DMS114 treated with DMSO at 0.1 percent for 48 hours (cell line): ENCODE results near the gene APMAP.
"Not testable (repeated sequence)": the region's sequence is repeated elsewhere in the genome, so short reads cannot be mapped to it uniquely, and the experiment has no call there.

Source experiments
- DNase-seq: peaks from one replicate; lab custom pipeline; 2025; ENCODE audit not compliant: unreplicated experiment; lab: John Stamatoyannopoulos, UW

Gene APMAP

DNA sequence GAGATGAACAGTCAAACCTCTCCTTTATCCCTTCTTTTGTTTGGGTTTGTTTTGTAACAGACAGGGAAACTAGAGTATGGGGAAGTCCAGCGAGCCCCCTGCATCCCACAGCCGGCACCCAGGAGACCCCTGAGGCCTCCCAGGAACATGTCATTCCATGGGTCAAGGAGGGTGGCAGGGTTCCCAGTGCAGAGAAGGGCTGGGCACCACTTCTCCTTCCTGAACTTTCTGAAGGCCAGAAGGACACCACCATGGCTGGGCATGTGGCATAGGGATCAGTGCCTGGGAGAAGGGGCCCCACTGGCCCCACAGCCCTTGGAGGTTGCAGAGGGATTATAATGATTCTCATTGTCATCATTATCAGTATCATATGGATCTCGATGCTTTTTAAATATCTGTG lies 57.4 kb downstream of the APMAP start:
- DNase-seq = no peak

DNA sequence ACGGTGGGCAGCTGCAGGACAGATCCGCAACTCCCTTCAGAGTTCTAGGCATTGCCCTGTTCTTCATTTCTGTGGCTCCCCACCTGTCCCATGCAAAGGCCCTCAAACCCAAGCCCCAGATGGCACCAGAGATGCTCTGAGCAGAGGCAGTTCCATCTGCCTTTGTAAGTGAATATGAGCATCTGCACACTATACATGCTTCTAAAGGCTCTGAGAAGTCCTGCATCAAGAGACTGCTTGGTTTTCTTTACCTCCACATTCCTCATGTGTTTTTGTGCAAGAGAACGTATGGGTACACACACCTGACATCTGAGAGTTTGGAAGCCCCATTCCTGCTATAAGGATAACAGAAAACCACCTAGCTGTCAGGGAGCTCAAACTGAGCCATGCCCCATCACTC lies 57.8 kb downstream of the APMAP start:
- DNase-seq = no peak

DNA sequence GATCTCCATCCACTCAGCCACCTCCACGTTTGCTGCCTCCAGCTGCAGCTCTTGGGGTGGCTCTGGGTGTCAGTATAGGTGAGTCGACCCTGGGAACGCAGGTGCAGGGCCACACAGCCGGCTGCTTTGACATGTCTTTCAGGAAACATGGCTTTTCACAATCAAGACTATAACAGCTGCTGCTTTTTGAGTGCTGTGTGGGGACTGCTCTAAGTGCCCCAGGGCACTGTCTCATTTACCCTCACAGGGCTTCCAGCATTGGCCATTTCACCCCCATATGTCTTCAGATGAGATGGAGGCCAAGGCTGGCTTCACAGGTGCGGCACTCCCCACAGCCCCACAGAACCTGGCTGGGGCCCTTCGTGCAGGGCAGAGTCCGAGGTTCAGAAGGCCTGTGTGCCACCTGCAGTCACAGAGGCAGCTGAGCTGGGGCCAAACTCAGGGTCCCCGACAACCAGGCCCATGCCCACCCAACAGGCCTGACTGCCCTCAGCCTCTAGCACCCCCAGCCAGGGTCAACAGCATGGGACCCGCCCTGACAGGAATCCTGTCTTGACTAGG lies 58.4 kb downstream of the APMAP start:
- no peak for DNase-seq

DNA sequence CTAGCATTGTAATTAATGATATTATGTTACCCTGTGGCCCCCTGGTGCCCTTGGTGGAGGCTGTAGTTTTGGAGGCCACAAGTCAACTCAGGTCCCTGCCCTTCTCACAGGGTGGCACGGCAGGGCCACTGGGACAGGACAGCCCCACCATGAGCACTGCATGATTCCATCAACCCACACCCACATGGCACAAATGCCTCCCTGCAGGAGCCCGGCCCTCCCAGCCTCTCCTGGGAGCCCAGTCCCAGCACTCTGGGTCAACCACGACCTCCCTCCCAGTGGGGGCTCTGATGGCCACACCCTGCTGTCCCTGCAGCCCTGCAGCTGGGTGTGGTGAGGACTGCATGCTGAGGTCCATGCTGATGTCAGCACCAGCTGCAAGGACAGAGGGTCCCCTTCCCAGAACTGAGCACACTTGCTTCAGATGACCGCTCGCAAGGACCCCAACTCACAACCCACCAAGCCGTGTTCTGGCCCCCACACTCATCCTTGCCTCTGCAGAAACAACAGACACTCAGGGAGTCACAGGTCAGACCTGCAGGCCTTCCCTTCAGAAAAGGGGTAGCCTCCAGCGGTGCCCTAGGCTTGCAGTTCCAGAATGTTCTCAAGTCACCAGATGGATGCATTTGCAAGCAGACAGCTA lies 59.2 kb downstream of the APMAP start:
- DNase-seq = no peak

DNA sequence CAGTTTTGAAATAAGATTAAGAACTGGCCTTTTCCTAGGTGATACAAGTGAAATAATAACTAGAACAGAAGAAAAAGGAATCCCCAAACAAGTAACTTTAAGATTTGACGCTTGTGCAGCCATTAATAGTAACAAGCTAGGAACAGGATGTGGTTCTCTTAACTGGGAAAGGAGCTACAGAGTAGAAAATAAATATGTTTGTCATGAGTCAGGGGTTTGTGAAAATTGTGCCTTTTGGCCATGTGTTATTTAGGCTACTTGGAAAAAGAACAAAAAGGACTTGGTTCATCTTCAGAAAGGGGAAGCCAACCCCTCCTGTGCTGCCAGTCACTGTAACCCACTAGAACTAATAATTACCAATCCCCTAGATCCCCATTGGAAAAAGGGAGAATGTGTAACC lies 60.7 kb downstream of the APMAP start:
- not testable (repeated sequence) for DNase-seq

DNA sequence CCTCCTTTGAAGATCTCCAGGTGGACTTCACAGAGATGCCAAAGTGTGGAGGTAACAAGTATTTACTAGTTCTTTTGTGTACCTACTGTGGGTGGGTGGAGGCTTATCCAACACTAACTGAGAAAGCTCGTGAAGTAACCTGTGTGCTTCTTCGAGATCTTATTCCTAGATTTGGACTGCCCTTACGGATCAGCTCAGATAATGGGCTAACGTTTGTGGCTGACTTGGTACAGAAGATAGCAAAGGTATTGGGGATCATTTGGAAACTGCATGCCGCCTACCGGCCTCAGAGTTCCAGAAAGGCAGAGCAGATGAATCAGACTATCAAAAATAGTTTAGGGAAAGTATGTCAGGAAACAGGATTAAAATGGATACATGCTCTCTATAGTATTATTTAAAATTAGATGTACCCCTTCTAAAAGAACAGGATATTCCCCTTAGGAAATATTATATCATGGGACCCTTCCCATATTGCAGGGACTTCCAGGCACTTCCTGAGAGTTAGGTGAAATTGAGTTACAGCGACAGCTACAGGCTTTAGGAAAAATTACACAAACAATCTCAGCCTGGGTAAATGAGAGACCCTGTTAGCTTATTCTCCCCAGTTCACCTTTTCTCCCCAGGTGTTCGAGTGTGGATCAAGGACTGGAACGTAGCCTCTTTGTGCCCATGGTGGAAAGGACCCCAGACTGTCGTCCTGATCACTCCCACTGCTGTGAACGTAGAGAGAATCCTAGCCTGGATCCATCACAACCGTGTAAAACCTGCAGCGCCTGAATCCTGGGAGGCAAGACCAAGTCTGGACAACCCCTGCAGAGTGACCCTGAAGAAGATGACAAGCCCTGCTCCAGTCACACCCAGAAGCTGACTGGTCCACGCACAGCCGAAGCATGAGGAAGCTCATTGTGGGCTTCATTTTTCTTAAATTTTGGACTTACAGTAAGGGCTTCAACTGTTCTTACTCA lies 61.5 kb downstream of the APMAP start:
- not testable (repeated sequence) for DNase-seq

DNA sequence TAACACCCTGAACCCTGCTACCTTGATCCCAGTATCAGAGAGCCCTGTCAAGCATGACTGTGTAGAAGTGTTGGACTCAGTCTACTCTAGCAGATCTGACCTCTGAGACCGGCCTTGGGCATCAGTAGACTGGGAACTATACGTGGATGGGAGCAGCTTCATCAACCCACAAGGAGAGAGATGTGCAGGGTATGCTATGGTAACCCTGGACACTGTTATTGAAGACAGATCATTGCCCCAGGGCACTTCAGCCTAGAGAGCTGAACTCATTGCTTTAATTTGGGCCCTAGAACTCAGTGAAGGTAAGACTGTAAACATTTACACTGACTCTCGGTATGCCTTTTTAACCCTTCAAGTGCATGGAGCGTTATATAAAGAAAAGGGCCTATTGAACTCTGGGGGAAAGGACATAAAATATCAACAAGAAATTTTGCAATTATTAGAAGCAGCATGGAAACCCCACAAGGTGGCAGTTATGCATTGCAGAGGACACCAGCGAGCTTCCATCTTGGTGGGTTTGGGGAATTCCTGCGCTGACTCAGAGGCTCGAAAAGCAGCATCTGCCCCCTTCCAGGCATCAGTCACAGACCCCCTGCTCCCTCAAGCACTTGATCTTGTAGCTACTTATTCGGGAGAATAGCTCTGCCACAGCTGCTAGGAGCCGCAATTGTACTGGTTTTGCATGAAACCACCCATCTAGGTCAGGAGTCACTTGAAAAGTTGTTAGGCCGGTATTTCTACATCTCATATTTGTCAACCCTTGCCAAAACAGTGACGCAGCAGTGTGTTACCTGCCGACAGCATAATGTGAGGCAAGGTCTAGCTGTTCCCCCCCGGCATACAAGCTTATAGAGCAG lies 62.5 kb downstream of the APMAP start:
- DNase-seq = not testable (repeated sequence)

DNA sequence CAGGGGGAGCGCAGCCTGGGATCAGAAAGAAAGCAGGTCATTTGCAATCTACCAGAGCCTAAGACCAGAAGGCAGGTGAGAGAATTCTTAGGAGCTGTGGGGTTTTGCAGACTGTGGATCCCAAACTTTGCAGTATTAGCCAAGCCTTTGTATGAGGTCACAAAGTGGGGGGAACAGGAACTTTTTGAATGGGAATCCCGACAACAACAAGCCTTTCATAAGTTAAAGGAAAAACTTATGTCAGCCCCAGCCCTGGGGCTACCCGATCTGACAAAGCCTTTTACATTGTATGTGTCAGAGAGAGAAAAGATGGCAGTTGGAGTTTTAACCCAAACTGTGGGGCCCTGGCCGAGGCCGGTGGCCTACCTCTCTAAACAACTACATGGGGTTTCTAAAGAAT lies 63.3 kb downstream of the APMAP start:
- DNase-seq = not testable (repeated sequence)

DNA sequence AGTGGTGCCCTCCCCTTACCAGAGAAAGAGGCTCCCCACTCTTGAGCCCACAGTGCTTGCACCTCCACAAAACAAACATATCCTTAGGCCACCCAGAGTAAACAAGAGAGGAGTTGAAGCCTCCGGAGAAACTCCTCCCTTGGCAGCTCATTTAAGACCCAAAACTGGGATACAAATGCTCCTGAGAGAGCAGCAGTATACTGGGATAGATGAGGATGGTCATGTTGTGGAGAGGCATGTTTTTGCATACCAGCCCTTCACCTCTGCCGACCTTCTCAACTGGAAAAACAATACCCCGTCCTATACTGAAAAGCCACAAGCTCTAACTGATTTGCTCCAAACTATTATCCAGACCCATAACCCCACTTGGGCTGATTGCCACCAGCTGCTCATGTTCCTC lies 71.8 kb downstream of the APMAP start:
- DNase-seq = not testable (repeated sequence)

DNA sequence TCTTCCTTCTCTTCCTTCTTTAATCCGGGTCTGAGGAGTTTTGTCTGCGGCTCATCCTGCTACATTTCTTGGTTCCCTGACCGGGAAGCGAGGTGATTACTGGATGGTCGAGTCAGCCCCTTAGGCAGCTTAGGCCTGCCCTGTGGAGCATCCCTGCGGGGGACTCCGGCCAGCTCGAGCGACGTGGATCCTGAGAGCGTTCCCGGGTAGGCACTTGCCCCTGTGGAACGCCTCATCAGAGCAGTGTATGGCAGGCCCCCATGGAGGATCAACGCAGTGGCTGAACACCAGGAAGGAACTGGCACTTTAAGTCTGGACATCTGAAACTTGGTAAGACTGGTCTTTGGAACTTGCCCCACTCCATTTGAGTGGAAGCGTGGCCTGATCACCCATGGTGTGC lies 72.9 kb downstream of the APMAP start:
- not testable (repeated sequence) for DNase-seq

DNA sequence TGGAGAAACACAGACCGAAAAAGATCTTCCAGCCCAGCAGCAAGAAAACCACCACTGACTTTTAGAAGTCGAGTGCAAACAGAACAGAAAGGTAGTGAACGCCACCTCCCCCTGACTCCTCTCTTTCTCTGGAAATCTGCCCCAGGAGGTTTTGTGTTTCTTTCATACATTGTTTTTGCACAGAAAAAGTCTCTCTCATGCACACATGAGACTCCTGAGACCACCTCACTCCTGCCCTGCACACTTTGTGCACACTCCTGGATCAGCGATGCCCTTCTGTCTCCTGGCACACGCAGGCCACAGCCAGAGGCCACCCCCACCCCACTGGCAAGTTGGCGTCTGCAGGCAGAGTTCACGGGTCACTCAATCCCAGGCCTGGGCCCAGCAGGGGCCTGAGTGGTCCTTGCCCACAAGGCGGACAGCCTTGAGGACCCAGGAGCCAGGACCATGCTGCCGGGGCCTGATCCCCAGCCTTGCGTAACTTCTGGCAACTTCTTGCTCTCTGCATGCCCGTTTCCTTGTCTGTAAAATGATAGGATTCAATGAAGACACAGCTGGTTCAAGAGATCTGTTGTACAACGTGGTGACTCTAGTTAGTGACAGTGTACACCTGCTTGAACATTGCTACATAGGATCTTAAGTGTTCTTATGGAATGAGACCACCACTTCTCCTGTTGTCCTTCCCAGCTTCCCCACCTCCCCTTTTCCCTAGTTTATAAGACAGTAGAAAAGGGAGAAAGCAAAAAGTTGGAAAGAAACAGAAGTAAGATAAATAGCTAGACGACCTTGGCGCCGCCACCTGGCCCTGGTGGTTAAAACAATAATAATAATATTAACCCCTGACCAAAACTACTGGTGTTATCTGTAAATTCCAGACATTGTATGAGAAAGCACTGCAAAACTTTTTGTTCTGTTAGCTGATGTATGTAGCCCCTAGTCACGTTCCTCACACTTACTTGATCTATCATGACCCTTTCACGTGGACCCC lies 73.7 kb downstream of the APMAP start:
- no peak for DNase-seq

DNA sequence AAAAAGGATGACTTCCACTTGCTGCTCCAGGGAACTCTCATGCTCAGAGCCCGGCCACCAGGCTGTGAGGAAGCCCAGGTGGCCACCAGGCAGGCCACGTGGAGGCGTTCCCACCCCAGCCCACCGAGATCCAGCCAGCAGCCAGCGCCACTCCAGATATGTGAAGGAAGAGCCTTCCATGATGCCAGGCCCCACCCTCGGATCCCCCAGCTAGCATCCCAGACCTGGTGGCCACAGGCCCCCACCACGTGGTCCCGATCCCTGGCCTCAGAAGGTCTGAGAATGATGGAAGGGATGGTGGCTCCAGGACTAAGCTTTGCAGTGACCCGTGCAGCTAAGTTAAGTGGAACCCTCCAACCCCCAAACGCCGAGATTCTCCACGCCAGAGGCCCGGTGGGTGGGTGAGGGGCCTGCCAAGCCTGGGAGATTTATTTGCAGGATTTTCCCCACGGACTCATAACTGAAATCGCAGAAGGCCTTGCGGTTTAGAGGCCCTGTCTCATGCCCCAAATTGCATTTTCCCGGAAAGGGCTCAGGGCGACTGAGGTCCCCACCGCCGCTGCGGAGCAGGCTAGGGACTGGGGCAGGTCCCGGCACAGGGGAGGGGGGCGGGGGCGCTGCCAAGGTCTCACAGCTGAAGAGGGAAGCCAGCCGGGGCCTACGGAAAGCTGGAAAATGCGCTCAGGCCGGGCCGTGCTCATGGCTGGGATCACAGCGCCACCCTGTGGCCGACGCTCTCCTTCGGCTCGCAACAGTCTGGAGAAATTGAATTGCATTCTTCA lies 74.6 kb downstream of the APMAP start:
- DNase-seq = peak; percentile 18

DNA sequence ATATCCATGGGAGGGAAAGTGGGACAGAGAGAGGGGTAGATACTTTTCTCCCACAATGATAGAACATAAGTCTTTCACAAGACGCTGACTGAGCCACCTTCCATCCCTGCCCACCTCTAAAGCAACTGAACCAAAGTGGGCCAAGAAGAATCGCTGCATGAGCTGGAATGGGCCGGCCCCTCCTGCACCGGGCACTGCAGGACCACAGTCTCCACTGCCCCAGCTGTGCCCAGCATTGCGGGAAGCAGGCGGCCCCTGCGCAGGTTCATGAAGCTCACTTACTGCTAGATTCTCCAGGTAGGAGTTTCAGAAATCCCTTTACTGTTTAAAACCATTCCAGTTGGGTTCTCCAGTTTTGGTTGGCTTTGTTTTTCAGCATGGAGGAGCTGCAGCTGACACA lies 75.5 kb downstream of the APMAP start:
- DNase-seq = no peak

DNA sequence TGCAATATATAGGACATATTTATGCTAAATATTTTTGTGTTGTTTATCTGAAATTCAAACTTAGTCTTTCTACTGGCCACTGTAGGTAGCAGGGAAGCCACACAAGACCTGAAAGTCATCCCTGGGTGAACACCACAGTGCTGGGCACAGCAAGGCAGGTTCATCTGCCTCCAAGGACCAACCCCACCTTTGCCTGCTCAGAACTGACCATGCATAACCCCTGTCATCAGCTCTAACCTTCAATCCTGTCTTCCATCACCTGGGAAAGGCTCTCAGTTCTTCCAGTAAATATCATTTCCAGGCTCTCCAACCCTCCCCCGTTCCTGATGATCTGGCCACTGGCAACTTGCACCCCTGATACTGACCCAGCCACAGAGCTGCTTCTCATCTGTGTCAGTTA lies 76.1 kb downstream of the APMAP start:
- DNase-seq = no peak

DNA sequence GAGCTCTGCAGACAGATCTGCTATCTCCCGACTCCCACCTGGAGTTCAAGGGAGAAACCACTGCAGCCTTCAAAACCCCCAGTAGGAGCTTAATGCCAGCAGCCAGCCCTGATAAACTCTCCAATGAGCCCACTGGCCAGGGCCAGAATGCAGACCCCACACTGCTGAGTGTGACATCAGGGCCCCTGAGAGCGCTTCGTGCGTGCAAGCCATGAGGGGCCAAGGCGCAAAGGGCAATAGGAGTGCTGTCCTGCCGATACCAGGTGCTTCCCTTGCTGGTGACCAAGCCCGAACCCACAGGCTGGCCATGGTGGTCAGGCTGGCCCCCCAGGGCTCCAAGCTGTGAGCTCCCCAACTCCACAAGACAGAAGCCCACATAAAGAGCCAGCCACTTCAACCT lies 76.7 kb downstream of the APMAP start:
- no peak for DNase-seq

DNA sequence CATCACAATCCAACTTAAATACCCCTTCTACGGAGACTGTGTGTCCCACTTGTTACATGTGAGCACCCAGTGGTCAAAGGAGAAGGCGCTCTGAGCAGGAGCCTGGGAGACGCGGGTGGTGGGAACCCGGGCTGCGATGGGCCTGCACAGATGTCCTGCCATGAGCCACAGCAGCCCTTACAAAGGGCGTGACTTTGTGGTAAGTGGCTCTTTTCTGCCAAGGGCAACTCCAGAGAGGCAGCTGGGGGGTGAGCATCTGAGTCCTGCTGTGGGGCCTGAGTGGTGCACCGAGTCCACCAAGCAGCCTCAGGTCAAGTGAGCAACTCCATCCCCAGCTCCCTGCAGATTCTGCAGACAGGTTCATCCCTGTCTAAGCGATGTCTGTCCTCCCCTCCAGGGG lies 77.1 kb downstream of the APMAP start:
- no peak for DNase-seq

DNA sequence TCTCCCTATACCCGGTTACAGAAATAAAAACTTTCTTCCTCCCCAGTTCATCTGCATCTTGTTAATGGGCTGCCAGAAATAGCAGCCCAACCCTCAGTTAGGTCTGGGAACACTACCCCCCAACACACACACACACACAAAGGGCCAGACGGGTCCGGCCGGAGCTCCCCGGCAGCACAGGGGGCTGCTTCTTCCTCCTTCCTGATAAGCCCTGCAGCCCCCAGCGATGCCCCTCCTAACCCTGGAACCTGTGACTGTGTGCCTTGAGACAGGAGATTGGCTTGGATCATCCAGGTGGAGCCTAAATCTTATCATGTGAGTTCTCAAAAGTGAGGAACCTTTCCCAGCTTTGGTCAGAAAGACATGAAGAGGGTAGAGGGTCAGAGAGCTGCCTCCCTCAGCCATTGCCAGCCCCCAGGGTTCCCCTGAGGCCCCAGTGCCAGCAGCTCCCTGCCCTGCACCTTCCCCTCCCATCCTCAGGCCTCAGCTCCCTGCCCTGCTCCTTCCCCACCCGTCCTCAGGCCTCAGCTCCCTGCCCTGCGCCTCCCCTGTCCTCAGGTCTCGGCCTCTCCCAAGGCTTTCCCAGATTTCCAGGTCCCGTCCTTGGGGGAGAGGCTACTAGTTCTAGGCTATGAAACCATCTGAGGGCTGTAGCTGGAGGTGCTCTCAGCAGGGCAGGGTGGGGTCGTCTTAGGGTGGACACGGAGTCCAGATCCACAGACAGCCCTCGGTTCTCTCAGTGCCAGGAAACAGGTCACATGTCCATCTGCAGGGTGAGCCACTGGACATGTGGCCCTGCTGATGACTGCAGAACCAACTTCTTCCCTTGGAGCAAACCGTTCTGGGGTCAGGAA lies 77.9 kb downstream of the APMAP start:
- DNase-seq = no peak

DNA sequence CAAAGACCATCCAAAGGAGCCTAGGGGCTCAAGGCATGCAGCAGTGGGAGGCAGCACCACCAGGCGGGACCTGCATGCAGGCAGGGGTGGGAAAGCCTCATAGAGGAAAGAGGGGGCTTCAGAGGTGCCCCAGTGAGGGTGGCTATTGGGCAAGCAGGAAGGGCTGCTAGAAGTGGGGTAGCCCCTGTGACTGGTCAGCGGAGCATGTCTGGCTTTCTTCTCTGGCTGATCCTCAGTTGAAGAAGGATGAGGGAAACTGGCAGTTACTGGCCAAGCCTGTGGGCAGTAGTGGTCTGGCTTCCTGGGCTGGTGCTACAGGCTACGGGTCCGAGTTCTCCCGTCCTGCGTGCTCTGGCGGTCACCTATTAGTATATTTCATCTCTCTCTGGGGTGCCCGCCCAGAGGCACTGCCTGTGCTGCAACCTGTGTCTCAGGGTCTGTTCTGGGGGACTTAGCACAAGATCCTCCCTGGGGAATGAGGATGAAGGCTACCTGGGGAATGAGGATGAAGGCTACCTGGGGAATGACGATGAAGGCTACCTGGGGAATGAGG lies 79.4 kb downstream of the APMAP start:
- no peak for DNase-seq
